Measurements from ENCODE around the gene STARD7. TPM values are rescaled to one million over a fixed set of nuclear protein-coding genes. Genes with fewer than 3 reads are reported as not detected.

The STARD7 gene
- total and polyA plus RNA-seq, 2 experiments from 2014 or later: 72.2 to 222 TPM

- no peak for TF ChIP-seq CTCF (conservative IDR thresholded peaks at IDR 0.05; ENCODE audit: low read depth in 2 of 2)
- no peak for TF ChIP-seq REST (IDR thresholded peaks at IDR 0.05; ENCODE audit: unreplicated experiment)
- no peak for TF ChIP-seq ZNF114 (CRISPR knock-in tag; IDR thresholded peaks at IDR 0.05)
- no peak for TF ChIP-seq ETS1 (IDR thresholded peaks at IDR 0.05)
These were observed 38.0 kb downstream of the STARD7 start (continued) for GRCh38 chr2:96170626-96171025.

- H3K4me3 ChIP-seq: no peak overlapping the region
- no peaks in the 10 kb centered on the region for H3K36me3 Mint-ChIP-seq (ENCODE audit: low read depth)
- H3K9me3 Mint-ChIP-seq: peaks cover 19% of the 10 kb centered on the region
- H3K27ac Mint-ChIP-seq: no peak overlapping the region
- no peak for ATAC-seq
- no peaks in the 10 kb centered on the region for H3K79me2 ChIP-seq (replicated peaks; ENCODE audit: insufficient read depth)
- no peaks in the 10 kb centered on the region for H3K36me3 ChIP-seq (ENCODE audit: insufficient read depth)
- no peaks in the 10 kb centered on the region for H3K27me3 ChIP-seq (ENCODE audit: insufficient read depth)
- H3K4me1 ChIP-seq (ENCODE audit: insufficient read depth): no peaks in the 10 kb centered on the region
- H3F3A ChIP-seq (replicated peaks; ENCODE audit: low read depth): no peaks in the 10 kb centered on the region
- H3K9me2 ChIP-seq (ENCODE audit: insufficient read depth): no peaks in the 10 kb centered on the region
- H2AFZ ChIP-seq: no peak overlapping the region
- no peaks in the 10 kb centered on the region for H4K20me1 ChIP-seq (replicated peaks; ENCODE audit: insufficient read depth)
- H3K27me3 Mint-ChIP-seq (ENCODE audit: insufficient read depth, low read depth, poor library complexity): peaks cover 2% of the 10 kb centered on the region
- H3K4me3 Mint-ChIP-seq: no peak overlapping the region
- no peak overlapping the region for H3K4me2 ChIP-seq
- DNase-seq (ENCODE audit: low spot score): no peak
- peaks cover 1% of the 10 kb centered on the region for H3K4me1 Mint-ChIP-seq
- H3K27ac ChIP-seq (ENCODE audit: low read depth): no peak overlapping the region
- TF ChIP-seq ZNF114 (CRISPR knock-in tag; IDR thresholded peaks at IDR 0.05) (no peak), REST (IDR thresholded peaks at IDR 0.05; ENCODE audit: unreplicated experiment) (no peak), ZNF462 (CRISPR knock-in tag; IDR thresholded peaks at IDR 0.05) (no peak), POLR2AphosphoS5 (IDR thresholded peaks at IDR 0.05; ENCODE audit: low read depth) (no peak)
These were observed 38.6 kb downstream of the STARD7 start for GRCh38 chr2:96169868-96170507.
